HUES48 (cell line): ENCODE results near the gene EPHB3.

Experiments used
- H3K27ac ChIP-seq: one replicate; pipeline ENCODE4 v1.7.0; 2013; ENCODE audit warnings: low read depth, low read length, inconsistent platforms
- H3K27me3 ChIP-seq: 2 replicates; pipeline ENCODE4 v1.6.1; 2013; ENCODE audit warnings: mild to moderate bottlenecking, low read length; ENCODE audit not compliant: control insufficient read depth, insufficient read depth
- H3K36me3 ChIP-seq: 2 replicates; pipeline ENCODE4 v1.6.1; 2013; ENCODE audit warnings: low read length; ENCODE audit not compliant: control insufficient read depth, insufficient read depth
- H3K4me1 ChIP-seq: 2 replicates; pipeline ENCODE4 v1.6.1; 2013; ENCODE audit warnings: mild to moderate bottlenecking, low read length; ENCODE audit not compliant: control insufficient read depth, insufficient read depth
- H3K4me3 ChIP-seq: 2 replicates; pipeline ENCODE4 v1.5.1; 2013; ENCODE audit warnings: mild to moderate bottlenecking, low read depth, low read length
- H3K9ac ChIP-seq: 2 replicates; pipeline ENCODE4 v1.6.1; 2013; ENCODE audit warnings: mild to moderate bottlenecking, low read depth, low read length, moderate library complexity
- H3K9me3 ChIP-seq: 2 replicates; pipeline ENCODE4 v1.6.1; 2013; ENCODE audit warnings: low read length; ENCODE audit not compliant: control insufficient read depth, insufficient read depth

The EPHB3 gene

GRCh38 chr3:184532940-184533732 lies 28.4 kb upstream of the EPHB3 start:
- Histone ChIP-seq H3K36me3 (no peaks in the 10 kb centered on the region), H3K9me3 (no peaks in the 10 kb centered on the region), H3K9ac (no peak overlapping the region), H3K27me3 (peaks cover 6% of the 10 kb centered on the region), H3K4me1 (no peaks in the 10 kb centered on the region), H3K27ac (no peak overlapping the region), H3K4me3 (no peak overlapping the region)

GRCh38 chr3:184537885-184538665 lies 23.5 kb upstream of the EPHB3 start:
- peaks cover 6% of the 10 kb centered on the region; the same call in 1 of the 2 replicates for H3K4me1 ChIP-seq
- H3K9me3 ChIP-seq, result no peaks in the 10 kb centered on the region
- H3K27ac ChIP-seq, result no peak overlapping the region
- H3K9ac ChIP-seq, result no peak overlapping the region
- H3K27me3 ChIP-seq, result no peaks in the 10 kb centered on the region; the same call in 1 of the 2 replicates
- no peak overlapping the region for H3K4me3 ChIP-seq
- H3K36me3 ChIP-seq, result no peaks in the 10 kb centered on the region

GRCh38 chr3:184538666-184539431 lies 22.7 kb upstream of the EPHB3 start:
- Histone ChIP-seq H3K27ac (no peak overlapping the region), H3K9me3 (no peaks in the 10 kb centered on the region), H3K36me3 (no peaks in the 10 kb centered on the region), H3K4me3 (no peak overlapping the region), H3K9ac (no peak overlapping the region), H3K27me3 (peaks cover 7% of the 10 kb centered on the region), H3K4me1 (peaks cover 9% of the 10 kb centered on the region; the same call in 1 of the 2 replicates)

GRCh38 chr3:184539801-184540435 lies 21.7 kb upstream of the EPHB3 start:
- no peaks in the 10 kb centered on the region for H3K9me3 ChIP-seq
- H3K36me3 ChIP-seq, result no peaks in the 10 kb centered on the region
- H3K27me3 ChIP-seq, result peaks cover 8% of the 10 kb centered on the region
- no peak overlapping the region for H3K9ac ChIP-seq
- no peak overlapping the region for H3K4me3 ChIP-seq
- peaks cover 9% of the 10 kb centered on the region; the same call in 1 of the 2 replicates for H3K4me1 ChIP-seq
- no peak overlapping the region for H3K27ac ChIP-seq

- Histone ChIP-seq H3K4me3 (no peak overlapping the region), H3K9me3 (no peaks in the 10 kb centered on the region), H3K4me1 (peaks cover 9% of the 10 kb centered on the region; the same call in 1 of the 2 replicates), H3K27me3 (peaks cover 8% of the 10 kb centered on the region), H3K36me3 (no peaks in the 10 kb centered on the region), H3K27ac (no peak overlapping the region), H3K9ac (no peak overlapping the region)
Measured at GRCh38 chr3:184540777-184541681, 20.6 kb upstream of the EPHB3 start.

GRCh38 chr3:184541886-184542562 lies 19.6 kb upstream of the EPHB3 start:
- Histone ChIP-seq H3K4me3 (no peak overlapping the region), H3K36me3 (no peaks in the 10 kb centered on the region), H3K9me3 (no peaks in the 10 kb centered on the region), H3K27ac (no peak overlapping the region), H3K4me1 (peaks cover 9% of the 10 kb centered on the region; the same call in 1 of the 2 replicates), H3K9ac (no peak overlapping the region), H3K27me3 (peaks cover 8% of the 10 kb centered on the region)

GRCh38 chr3:184542577-184542976 lies 19.0 kb upstream of the EPHB3 start:
- H3K4me1 ChIP-seq, result peaks cover 9% of the 10 kb centered on the region; the same call in 1 of the 2 replicates
- H3K9ac ChIP-seq, result no peak overlapping the region
- no peak overlapping the region for H3K27ac ChIP-seq
- H3K36me3 ChIP-seq, result no peaks in the 10 kb centered on the region
- no peaks in the 10 kb centered on the region for H3K9me3 ChIP-seq
- H3K4me3 ChIP-seq, result no peak overlapping the region
- peaks cover 8% of the 10 kb centered on the region for H3K27me3 ChIP-seq

GRCh38 chr3:184543256-184543655 lies 18.3 kb upstream of the EPHB3 start:
- no peak overlapping the region for H3K4me3 ChIP-seq
- peaks cover 9% of the 10 kb centered on the region; the same call in 1 of the 2 replicates for H3K4me1 ChIP-seq
- no peak overlapping the region for H3K9ac ChIP-seq
- peaks cover 8% of the 10 kb centered on the region for H3K27me3 ChIP-seq
- H3K27ac ChIP-seq, result no peak overlapping the region
- no peaks in the 10 kb centered on the region for H3K36me3 ChIP-seq
- H3K9me3 ChIP-seq, result no peaks in the 10 kb centered on the region

- no peak overlapping the region for H3K27ac ChIP-seq
- H3K9ac ChIP-seq, result no peak overlapping the region
- no peaks in the 10 kb centered on the region for H3K9me3 ChIP-seq
- H3K27me3 ChIP-seq, result peaks cover 8% of the 10 kb centered on the region
- H3K4me1 ChIP-seq, result peaks cover 9% of the 10 kb centered on the region; the same call in 1 of the 2 replicates
- no peaks in the 10 kb centered on the region for H3K36me3 ChIP-seq
- H3K4me3 ChIP-seq, result no peak overlapping the region
Measured at GRCh38 chr3:184543843-184544512, 17.6 kb upstream of the EPHB3 start.
